A549 treated with dexamethasone at 1 μM for 4 hours (cell line): ENCODE results near the gene VAC14. TPM values are rescaled to one million over a fixed set of nuclear protein-coding genes. Genes with fewer than 3 reads are reported as not detected.

ENCODE experiments used
- total RNA-seq: library from RNA; stranded (reverse); fragments of 200-300 nt; extraction: Qiagen RNA extraction; gene quantifications from 5 replicates; pipeline ENCODE4 v1.2.3, GENCODE V29; 2022

VAC14 gene
- total RNA-seq = 27.5 to 35.7 TPM (median 32.3 TPM) in 5 replicates

GRCh38 chr16:70800781-70801480, at the start of gene VAC14:
Gene VAC14, minus strand, starts transcription at chr16:70801158. Its CDS starts 258 bp downstream, at chr16:70800900.

DNA sequence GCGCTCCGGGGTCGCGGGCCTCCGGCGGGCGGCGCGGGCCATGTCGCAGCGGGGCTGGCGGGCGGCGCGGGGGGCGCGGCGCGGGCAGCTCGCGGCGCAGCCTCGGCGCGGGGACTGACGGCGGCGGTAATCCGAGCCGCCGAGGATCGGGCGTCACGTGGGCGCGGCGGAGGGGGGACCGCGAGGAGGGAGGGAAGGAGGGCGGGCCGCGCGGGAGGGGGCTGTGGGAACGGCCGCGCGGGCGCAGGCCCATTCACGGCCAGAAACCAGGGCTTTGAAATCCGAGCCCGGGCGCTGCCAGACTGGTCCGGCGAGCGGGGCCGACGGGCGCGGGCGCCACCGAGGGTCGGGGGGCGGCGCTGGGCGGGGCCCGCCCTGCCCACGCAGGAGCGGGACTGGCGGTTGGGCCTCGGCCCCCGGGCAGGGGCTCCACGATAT, 115.0 kb downstream of the VAC14 start, which contains the start of gene MTSS2:
TSS of gene MTSS2 (minus strand) at position 116 of the 438 bp plus-strand sequence. CDS start 262 bp downstream, outside the sequence.

GRCh38 chr16:70646260-70647241, 154.4 kb downstream of the VAC14 start, which contains the start of gene IL34:
Gene IL34, plus strand, starts transcription at chr16:70646559. Its CDS starts 389 bp downstream, at chr16:70646948.

Other genes with a start within 250 kb of the VAC14 start
- 0.33 to 0.69 TPM (median 0.39 TPM) in 5 replicates for gene IL34, start 154.6 kb downstream of the VAC14 start, total RNA-seq
- 66.0 to 127 TPM (median 117 TPM) in 5 replicates for gene MTSS2, start 115.1 kb downstream of the VAC14 start, total RNA-seq